Uterus (tissue), 4 donors: ENCODE measurements around the gene SATB2. TPM values are rescaled to one million over a fixed set of nuclear protein-coding genes. Genes with fewer than 3 reads are reported as not detected.

ENCODE experiments used
- DNase-seq, 2 donors: peaks; one replicate each; pipeline ENCODE4 v3.0.0-alpha.2; 2019 to 2020
- H3K27ac ChIP-seq, 2 donors: fragments of 200-600 bp; sonication (generic); 1 replicate in 1 of 2; 2 replicates in 1 of 2; pipeline ENCODE4 v1.5.1; 2016 to 2018
- H3K27me3 ChIP-seq, 2 donors: fragments of 200-600 bp; sonication (generic); one replicate each; pipeline ENCODE4 v1.5.1; 2018 to 2019; ENCODE audit warnings: control low read depth in 1 of 2
- H3K36me3 ChIP-seq, 2 donors: fragments of 200-600 bp; sonication (generic); one replicate each; pipeline ENCODE4 v1.5.1; 2019; ENCODE audit warnings: control low read depth in 1 of 2
- H3K4me1 ChIP-seq, 2 donors: fragments of 200-600 bp; sonication (generic); one replicate each; pipeline ENCODE4 v1.5.1; 2018 to 2019; ENCODE audit warnings: control low read depth in 1 of 2
- H3K4me3 ChIP-seq, 2 donors: fragments of 200-600 bp; sonication (generic); 1 replicate in 1 of 2; 2 replicates in 1 of 2; pipeline ENCODE4 v1.5.1; 2018 to 2019; ENCODE audit warnings: mild to moderate bottlenecking in 1 of 2
- H3K9me3 ChIP-seq, 2 donors: fragments of 200-600 bp; sonication (generic); one replicate each; pipeline ENCODE4 v1.5.1; 2019; ENCODE audit warnings: control low read depth in 1 of 2
- POLR2A ChIP-seq, 2 donors: fragments of 450-650 bp; IDR thresholded peaks; one replicate each; pipeline ENCODE4 v1.6.1; 2016; ENCODE audit warnings: antibody characterized with exemption in 2 of 2, mild to moderate bottlenecking in 1 of 2, moderate library complexity in 1 of 2
- intact Hi-C: fragments of 100-400 bp; cut with DNase I; formaldehyde crosslinking; loops from one replicate; pipeline ENCODE4 v1.15.1; 2023; ENCODE audit warnings: low total_unique reads
- total RNA-seq, 4 donors: library from RNA; depleted of rRNA in 3 of 4; stranded (reverse); fragments of >200 nt in 3 of 4; gene quantifications; one replicate each; pipeline versions ENCODE4 v1.1.0 to v1.2.4, GENCODE V29; 2014 to 2023
- TF ChIP-seq, protein P1 (sequence below), 4 experiments: fragments of 200-600 bp in 2 of 4; fragments of 450-650 bp in 2 of 4; sonication (generic) in 2 of 4; IDR thresholded peaks; one replicate each; pipeline ENCODE4 v1.5.1; 2016 to 2019; ENCODE audit warnings: antibody characterized with exemption in 4 of 4, mild to moderate bottlenecking in 2 of 4, moderate library complexity in 1 of 4
- donor health status: DM: yes; HTN: yes; CAD: no.

The SATB2 gene
- total RNA-seq, 4 donors from 2014 or later: 1.0 to 8.8 (median 5.0) TPM

DNA sequence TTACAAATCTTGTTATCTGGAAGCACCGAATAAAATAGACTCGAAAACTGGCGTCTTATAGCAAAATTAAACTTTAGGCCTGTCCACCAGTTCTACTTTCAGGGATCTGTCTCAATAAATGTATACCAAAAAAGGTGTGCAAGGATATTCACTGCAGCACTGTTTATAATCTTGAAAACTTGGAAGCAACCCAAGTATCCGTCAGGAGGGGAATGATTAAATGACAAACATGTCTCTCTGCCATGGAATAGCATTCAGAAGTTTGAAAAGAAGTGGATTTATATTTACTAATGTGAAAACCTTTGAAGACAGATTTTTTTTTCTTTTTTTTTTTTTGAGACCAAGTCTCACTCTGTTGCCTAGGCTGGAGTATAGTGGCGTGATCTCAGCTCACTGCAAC, 32.3 kb upstream of the SATB2 start:
- intact Hi-C loops: no loop called here
- Histone ChIP-seq H3K27ac (no peak overlapping the region), H3K9me3 (no peaks in the 10 kb centered on the region), H3K4me1 (no peaks in the 10 kb centered on the region), H3K36me3 (no peaks in the 10 kb centered on the region), H3K27me3 (no peaks in the 10 kb centered on the region), H3K4me3 (no peak overlapping the region)
- TF ChIP-seq, protein P1, sequence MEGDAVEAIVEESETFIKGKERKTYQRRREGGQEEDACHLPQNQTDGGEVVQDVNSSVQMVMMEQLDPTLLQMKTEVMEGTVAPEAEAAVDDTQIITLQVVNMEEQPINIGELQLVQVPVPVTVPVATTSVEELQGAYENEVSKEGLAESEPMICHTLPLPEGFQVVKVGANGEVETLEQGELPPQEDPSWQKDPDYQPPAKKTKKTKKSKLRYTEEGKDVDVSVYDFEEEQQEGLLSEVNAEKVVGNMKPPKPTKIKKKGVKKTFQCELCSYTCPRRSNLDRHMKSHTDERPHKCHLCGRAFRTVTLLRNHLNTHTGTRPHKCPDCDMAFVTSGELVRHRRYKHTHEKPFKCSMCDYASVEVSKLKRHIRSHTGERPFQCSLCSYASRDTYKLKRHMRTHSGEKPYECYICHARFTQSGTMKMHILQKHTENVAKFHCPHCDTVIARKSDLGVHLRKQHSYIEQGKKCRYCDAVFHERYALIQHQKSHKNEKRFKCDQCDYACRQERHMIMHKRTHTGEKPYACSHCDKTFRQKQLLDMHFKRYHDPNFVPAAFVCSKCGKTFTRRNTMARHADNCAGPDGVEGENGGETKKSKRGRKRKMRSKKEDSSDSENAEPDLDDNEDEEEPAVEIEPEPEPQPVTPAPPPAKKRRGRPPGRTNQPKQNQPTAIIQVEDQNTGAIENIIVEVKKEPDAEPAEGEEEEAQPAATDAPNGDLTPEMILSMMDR (IDR thresholded peaks at IDR 0.05): no peak
- DNase-seq: no peak

DNA sequence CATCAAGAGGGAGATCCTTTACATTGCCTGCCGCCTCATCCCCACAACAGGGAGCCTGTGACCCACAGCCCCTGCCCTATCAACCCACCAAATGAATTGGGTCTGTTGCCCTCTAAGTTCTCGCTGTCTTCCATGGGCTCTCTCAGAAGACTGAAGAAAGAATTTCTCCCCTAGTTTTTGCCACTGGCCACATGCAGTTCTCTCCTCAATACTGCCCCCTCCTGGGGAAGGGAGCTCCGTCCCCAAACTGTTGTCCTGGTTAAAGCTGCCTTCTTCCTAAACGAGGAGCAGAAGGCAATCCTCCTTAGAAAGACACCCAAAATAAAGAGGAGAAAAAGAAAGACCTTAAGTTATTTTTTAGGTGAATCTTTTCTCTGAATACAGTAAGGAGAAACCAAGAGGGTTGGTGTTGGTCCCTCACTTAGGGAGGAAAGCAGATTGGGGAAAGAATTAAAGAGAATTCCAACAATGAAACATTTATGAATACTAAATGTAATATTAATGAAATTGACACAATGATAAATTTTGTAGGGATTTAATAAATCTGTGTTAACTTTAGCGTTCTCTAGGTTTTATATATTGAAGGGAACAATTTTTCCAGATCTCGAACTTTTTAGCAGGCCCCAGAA, 31.1 kb upstream of the SATB2 start:
- intact Hi-C loops: no loop called here
- no peak for DNase-seq

DNA sequence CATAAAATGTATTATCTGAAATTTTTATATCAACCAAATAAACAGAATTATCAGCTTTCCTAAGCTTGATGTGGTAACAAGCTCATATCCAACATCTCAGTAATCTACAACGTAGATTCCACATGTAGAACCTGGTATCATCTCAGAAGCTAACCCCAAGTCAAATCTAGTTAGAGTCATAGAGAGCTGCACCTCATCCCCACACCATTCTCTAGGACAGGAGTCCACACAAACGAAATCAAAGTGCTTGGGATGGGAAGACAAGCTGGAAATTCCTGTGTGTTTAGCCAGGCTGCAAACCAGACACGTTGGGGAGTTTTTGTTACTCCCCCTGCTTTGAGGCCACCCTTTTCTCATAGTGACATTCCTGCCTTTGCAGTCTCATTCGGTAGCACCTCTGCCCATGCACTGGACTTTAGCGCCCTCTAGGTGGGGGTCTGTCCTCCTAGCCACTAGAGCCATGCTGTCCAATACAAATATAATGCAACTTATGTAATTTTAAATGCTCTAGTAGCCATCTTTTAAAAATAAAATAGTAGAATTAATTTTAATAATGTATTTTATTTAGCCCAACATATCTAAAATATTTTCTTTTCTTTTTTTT, 28.1 kb upstream of the SATB2 start:
- Histone ChIP-seq H3K9me3 (no peaks in the 10 kb centered on the region), H3K27me3 (no peaks in the 10 kb centered on the region), H3K36me3 (no peaks in the 10 kb centered on the region), H3K27ac (no peak overlapping the region), H3K4me3 (no peak overlapping the region), H3K4me1 (no peaks in the 10 kb centered on the region)
- no peak for DNase-seq
- TF ChIP-seq POLR2A (IDR thresholded peaks at IDR 0.05): no peak
- TF ChIP-seq, protein P1 (IDR thresholded peaks at IDR 0.05): peak in 3 of 4 experiments; percentile 22 to 33 (median 28)
- intact Hi-C loops: no loop called here

More for the DNA sequence above, 31.1 kb upstream of the SATB2 start:
- Histone ChIP-seq H3K4me3 (no peak overlapping the region), H3K27ac (no peak overlapping the region), H3K9me3 (no peaks in the 10 kb centered on the region), H3K27me3 (no peaks in the 10 kb centered on the region), H3K4me1 (no peaks in the 10 kb centered on the region), H3K36me3 (no peaks in the 10 kb centered on the region)
- TF ChIP-seq, protein P1 (IDR thresholded peaks at IDR 0.05): peak; percentile 20 to 42 (median 32)
- TF ChIP-seq POLR2A (IDR thresholded peaks at IDR 0.05): no peak

DNA sequence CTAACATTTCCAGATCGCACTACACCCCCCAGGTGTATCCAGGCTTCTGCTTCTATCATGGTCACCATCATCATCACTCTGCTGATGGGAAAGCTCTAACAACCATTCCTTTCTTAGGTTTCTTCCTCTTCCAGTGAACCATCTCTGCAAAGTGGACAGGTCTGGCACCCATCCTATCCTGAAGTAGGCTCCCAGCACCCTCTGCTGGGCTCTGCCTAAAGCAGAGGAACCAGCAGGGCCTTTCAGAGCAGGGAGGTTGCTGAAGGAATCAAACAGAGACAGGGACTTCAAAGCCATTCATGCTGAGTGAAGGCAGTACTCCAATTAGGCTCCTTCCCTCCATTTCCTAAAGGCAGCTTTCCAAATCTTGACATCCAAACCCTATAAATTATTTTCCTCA, 27.2 kb upstream of the SATB2 start:
- TF ChIP-seq, protein P1 (IDR thresholded peaks at IDR 0.05): no peak
- no peak for TF ChIP-seq POLR2A (IDR thresholded peaks at IDR 0.05)
- no peak overlapping the region for H3K27ac ChIP-seq
- no peaks in the 10 kb centered on the region for H3K9me3 ChIP-seq
- no peaks in the 10 kb centered on the region for H3K36me3 ChIP-seq
- DNase-seq: no peak
- H3K4me1 ChIP-seq: no peaks in the 10 kb centered on the region
- intact Hi-C loops: no loop called here
- H3K27me3 ChIP-seq: no peaks in the 10 kb centered on the region
- no peak overlapping the region for H3K4me3 ChIP-seq

DNA sequence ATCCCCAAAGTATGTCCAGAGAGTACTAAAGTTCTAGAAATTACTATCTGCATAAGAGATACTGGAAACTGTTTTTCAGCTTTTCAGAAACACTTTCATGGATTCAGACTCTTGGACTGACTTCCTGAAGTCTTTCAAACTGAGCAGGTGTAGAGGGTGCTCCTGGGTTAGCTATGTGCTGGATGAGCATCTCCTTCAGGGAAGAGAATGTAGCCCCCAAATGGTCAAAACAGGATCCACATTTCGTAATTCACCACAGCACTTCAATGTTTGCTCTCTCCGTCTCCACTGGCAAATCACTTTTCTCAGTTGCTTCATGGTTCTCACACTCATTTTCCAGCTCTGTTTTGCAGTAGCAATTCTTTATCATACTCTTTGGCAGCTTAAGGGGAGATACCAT, 23.2 kb upstream of the SATB2 start:
- no peaks in the 10 kb centered on the region for H3K4me1 ChIP-seq
- H3K4me3 ChIP-seq: no peak overlapping the region
- H3K9me3 ChIP-seq: no peaks in the 10 kb centered on the region
- H3K27me3 ChIP-seq: no peaks in the 10 kb centered on the region
- no peak for DNase-seq
- no peak overlapping the region for H3K27ac ChIP-seq
- TF ChIP-seq, protein P1 (IDR thresholded peaks at IDR 0.05): no peak
- TF ChIP-seq POLR2A (IDR thresholded peaks at IDR 0.05): no peak
- intact Hi-C loops: no loop called here
- no peaks in the 10 kb centered on the region for H3K36me3 ChIP-seq
